ENCODE data around the gene TLCD5.

The TLCD5 gene

DNA sequence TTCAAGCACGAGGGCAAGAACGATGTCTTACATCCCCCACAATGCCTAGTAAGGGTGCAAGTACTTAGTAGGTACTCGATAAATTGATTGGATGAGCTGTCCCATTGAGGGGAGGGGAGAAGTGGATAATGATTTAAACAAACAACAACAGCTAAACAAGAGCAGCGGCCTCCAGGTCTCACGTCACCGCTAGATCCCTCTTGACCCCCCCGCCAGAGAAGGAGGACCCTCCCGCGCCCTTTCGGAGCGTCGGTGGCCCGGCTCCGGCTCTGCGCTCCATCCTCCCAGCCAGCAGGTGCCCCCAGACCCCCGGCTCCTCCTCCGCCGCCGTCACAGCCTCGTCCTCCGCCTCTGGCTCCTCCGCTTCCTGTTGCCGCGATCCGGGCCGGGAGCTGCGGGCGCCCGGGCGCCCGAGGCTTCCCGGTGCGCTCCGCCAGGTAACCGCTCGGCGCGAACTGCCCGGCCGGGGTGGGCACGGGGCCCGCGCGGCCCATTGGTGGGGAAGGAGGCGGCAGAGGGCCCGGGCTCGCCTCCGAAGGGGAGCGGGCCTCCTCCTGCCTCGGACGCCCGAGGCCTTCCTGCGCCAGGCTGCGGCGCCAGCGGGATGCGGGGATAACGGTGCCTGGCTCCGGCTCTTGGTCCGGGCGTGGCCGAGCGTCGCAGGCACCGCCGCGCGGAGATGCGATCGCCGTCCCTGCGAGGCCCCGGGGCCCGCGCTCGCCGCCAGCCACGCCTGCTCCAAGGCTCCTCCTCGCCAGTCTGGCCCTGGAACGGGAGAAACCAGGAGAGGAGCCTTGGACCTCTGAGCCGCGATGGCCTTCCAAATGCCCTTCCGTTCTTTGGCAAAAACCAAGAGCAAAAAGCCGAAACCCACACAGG, at the start of gene TLCD5:
Gene TLCD5 (plus strand): TSS at position 368 of the 879 bp plus-strand sequence. CDS start 2,143 bp downstream, outside the sequence.
- peak; percentile 64 for DNase-seq (ENCODE audit: low read depth)
- peak within 1 kb of the TSS; percentile 62 for H3K4me3 ChIP-seq (ENCODE audit: low read length)
- TF ChIP-seq, protein P1, sequence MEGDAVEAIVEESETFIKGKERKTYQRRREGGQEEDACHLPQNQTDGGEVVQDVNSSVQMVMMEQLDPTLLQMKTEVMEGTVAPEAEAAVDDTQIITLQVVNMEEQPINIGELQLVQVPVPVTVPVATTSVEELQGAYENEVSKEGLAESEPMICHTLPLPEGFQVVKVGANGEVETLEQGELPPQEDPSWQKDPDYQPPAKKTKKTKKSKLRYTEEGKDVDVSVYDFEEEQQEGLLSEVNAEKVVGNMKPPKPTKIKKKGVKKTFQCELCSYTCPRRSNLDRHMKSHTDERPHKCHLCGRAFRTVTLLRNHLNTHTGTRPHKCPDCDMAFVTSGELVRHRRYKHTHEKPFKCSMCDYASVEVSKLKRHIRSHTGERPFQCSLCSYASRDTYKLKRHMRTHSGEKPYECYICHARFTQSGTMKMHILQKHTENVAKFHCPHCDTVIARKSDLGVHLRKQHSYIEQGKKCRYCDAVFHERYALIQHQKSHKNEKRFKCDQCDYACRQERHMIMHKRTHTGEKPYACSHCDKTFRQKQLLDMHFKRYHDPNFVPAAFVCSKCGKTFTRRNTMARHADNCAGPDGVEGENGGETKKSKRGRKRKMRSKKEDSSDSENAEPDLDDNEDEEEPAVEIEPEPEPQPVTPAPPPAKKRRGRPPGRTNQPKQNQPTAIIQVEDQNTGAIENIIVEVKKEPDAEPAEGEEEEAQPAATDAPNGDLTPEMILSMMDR (conservative IDR thresholded peaks at IDR 0.05; ENCODE audit: low read length): peak; percentile 23

DNA sequence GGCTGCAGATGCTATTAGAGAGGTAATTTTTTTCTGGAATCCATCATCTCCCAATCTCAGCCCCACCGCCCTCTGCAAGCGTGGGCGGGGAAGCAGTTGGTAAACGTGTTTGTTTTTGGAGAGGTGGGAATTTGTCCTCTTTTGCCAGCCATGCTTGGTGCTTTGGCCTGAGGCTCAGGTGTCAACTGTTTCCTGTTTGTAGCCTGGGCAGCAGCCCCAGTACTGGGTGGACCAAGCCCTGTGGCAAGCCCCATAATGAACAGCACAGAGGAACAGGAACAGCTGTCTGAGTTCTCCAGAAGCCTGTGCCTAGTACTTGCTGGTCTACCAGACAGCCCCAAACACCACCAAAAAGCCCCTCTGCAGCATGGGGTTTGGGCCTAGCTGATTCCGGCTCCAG, 45.6 kb upstream of the TLCD5 start:
- no peak for DNase-seq (ENCODE audit: low read depth)
- TF ChIP-seq, protein P1 (conservative IDR thresholded peaks at IDR 0.05; ENCODE audit: low read length): no peak
- no peak overlapping the region for H3K4me3 ChIP-seq (ENCODE audit: low read length)

DNA sequence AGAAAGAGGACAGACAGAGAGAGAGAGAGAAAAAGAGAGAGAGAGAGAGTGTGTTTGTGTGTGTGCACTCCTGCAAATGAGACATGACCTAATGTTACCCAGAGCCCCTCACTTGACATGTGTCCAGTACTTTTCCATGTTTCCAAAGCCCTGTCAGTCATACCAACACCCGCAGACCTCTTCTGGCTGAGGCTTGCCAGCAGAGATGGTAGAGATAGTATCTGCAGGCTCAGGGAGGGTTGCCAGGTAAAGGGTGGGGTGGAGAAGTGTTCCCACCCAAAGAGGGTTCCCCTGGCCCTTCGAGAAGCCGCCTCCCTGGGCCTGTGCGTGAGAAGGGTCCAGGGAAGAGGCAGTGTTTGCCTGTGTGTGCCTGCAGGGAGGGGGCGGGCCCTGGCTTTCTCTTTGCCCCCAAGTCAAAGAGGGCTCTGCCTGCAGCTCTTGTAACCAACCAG, 44.5 kb upstream of the TLCD5 start:
- TF ChIP-seq, protein P1 (conservative IDR thresholded peaks at IDR 0.05; ENCODE audit: low read length): no peak
- DNase-seq (ENCODE audit: low read depth): no peak
- no peak overlapping the region for H3K4me3 ChIP-seq (ENCODE audit: low read length)

DNA sequence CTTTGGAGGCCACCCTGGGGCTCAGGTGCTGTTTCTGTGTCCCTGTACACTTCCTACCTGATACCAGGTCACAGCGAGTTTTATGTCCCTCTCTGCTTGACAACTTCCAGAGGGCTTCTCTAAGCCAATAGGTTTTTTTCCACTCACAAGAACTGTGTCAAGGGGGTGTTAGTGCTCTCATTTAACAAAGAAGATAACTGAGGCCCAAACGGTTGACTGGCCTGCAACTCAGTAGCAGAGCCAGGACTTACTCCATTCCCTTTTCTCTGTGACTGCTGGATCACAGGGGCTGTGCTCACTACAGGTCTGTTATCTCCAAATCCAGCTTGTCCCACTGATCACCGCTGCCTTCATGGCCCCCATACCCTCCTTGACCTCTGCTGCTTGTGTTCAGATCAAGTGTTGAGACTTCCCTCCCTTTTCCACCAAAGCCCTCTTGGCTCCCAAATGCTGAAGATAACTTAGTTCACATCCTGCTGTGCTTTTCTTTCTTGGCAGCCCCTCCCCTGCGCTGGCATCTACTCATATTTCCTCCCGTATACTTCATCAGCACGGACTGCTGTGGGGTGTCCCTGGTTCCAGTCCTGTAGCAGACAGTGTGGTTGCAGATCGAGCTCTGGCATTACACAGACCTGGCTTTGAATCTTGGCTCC, 43.8 kb upstream of the TLCD5 start:
- H3K4me3 ChIP-seq (ENCODE audit: low read length): no peak overlapping the region
- DNase-seq (ENCODE audit: low read depth): no peak
- TF ChIP-seq, protein P1 (conservative IDR thresholded peaks at IDR 0.05; ENCODE audit: low read length): no peak

DNA sequence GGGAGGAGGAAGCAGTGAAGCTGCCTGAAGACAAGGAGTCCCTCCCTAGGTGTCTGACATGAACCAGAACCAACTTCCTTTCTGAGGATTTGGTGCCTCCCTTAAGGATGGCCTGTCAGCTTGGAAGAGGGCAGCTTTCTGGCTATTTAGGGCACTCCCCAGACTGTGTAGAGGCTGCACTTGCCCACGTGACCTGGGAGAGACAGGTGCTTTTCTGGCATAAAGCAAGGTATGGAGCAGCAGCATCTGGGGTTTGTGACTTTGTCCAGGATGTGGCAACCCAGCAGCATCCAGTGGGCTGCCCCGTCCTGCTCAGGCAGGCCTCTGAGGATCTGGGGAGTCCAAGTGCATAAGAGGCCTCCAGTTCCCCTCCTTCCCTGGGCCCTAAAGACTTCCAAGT, 42.0 kb upstream of the TLCD5 start:
- H3K4me3 ChIP-seq (ENCODE audit: low read length): no peak overlapping the region
- TF ChIP-seq, protein P1 (conservative IDR thresholded peaks at IDR 0.05; ENCODE audit: low read length): no peak
- DNase-seq (ENCODE audit: low read depth): no peak

DNA sequence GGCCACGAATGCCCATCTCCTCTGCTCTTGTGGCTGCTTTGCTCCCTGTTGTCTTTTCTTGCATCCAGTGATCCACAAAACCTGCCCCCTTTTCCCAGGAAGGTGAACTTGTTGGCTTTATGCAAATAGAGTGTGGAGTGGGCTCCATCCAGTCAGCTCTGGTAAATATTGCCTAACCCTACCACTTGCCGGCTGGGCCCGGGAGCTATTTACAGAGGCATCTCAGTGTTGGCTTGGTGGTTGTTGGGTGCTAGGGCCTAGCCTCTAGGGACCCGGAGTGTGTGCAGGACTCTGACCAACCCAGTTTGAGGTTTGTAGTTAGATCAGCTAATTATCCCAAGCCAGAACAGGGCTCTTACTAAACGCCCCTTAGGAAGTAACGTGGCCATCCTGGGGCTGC, 40.8 kb upstream of the TLCD5 start:
- H3K4me3 ChIP-seq (ENCODE audit: low read length): no peak overlapping the region
- TF ChIP-seq, protein P1 (conservative IDR thresholded peaks at IDR 0.05; ENCODE audit: low read length): no peak
- DNase-seq (ENCODE audit: low read depth): no peak
